OCI-LY7 (cell line): ENCODE measurements around the gene TBC1D13.

Experiments
- CTCF ChIP-seq: fragments of 200-600 bp; sonication (generic); conservative IDR thresholded peaks from 2 replicates; pipeline ENCODE4 v1.5.1; 2014; ENCODE audit warnings: mild to moderate bottlenecking, antibody characterized with exemption, low read length, moderate library complexity, mixed read lengths
- EZH2phosphoT487 ChIP-seq: fragments of 200-600 bp; sonication (generic); IDR thresholded peaks from 2 replicates; pipeline ENCODE4 v1.6.1; 2018; ENCODE audit warnings: low read depth, borderline replicate concordance, mild to moderate bottlenecking, mixed run types, antibody characterized with exemption, low read length, moderate library complexity, mixed read lengths

GRCh38 chr9:128742401-128742800 is 44.7 kb upstream of the TBC1D13 start:
- TF ChIP-seq CTCF (no peak), EZH2phosphoT487 (no peak)
